SK-N-SH (cell line): ENCODE results near the gene OR51B2.

Experiments used
- FOSL2 ChIP-seq: IDR thresholded peaks from 2 replicates; pipeline ENCODE4 v1.4.0; 2012; ENCODE audit warnings: low read depth, mild to moderate bottlenecking, moderate library complexity, borderline replicate concordance
- TCF12 ChIP-seq: IDR thresholded peaks from 2 replicates; pipeline ENCODE4 v1.4.0; 2012
- TF ChIP-seq, protein P1 (sequence below): fragments of 200-600 bp; sonication (generic); IDR thresholded peaks from 2 replicates; pipeline ENCODE4 v1.6.1; 2017; ENCODE audit warnings: antibody characterized with exemption, mild to moderate bottlenecking, moderate library complexity
- TF ChIP-seq, protein P2 (sequence below): IDR thresholded peaks from 2 replicates; pipeline ENCODE4 v1.6.1; 2012; ENCODE audit warnings: mild to moderate bottlenecking, low read depth, low read length, moderate library complexity

DNA sequence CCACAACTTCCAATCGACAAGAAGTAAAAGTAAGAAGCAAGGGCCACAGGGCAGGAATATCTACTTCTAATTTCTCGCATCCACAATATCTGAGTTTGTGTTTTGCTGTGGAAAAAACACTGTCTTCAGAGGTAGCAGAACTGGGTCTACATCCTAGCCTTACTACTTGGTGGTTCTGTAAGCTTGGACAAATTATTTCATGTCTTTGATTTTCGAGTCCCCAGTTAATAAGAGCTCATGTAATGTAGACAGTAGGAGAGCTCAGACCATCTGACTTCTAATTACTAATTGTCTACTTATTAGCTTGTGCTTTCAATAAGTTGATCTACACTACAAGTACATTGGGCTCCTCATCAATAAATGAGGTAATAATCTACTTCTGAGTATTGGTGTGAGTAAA is 41.0 kb downstream of the OR51B2 start:
- TF ChIP-seq, protein P1, sequence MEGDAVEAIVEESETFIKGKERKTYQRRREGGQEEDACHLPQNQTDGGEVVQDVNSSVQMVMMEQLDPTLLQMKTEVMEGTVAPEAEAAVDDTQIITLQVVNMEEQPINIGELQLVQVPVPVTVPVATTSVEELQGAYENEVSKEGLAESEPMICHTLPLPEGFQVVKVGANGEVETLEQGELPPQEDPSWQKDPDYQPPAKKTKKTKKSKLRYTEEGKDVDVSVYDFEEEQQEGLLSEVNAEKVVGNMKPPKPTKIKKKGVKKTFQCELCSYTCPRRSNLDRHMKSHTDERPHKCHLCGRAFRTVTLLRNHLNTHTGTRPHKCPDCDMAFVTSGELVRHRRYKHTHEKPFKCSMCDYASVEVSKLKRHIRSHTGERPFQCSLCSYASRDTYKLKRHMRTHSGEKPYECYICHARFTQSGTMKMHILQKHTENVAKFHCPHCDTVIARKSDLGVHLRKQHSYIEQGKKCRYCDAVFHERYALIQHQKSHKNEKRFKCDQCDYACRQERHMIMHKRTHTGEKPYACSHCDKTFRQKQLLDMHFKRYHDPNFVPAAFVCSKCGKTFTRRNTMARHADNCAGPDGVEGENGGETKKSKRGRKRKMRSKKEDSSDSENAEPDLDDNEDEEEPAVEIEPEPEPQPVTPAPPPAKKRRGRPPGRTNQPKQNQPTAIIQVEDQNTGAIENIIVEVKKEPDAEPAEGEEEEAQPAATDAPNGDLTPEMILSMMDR, result no peak
- TF ChIP-seq, protein P2, sequence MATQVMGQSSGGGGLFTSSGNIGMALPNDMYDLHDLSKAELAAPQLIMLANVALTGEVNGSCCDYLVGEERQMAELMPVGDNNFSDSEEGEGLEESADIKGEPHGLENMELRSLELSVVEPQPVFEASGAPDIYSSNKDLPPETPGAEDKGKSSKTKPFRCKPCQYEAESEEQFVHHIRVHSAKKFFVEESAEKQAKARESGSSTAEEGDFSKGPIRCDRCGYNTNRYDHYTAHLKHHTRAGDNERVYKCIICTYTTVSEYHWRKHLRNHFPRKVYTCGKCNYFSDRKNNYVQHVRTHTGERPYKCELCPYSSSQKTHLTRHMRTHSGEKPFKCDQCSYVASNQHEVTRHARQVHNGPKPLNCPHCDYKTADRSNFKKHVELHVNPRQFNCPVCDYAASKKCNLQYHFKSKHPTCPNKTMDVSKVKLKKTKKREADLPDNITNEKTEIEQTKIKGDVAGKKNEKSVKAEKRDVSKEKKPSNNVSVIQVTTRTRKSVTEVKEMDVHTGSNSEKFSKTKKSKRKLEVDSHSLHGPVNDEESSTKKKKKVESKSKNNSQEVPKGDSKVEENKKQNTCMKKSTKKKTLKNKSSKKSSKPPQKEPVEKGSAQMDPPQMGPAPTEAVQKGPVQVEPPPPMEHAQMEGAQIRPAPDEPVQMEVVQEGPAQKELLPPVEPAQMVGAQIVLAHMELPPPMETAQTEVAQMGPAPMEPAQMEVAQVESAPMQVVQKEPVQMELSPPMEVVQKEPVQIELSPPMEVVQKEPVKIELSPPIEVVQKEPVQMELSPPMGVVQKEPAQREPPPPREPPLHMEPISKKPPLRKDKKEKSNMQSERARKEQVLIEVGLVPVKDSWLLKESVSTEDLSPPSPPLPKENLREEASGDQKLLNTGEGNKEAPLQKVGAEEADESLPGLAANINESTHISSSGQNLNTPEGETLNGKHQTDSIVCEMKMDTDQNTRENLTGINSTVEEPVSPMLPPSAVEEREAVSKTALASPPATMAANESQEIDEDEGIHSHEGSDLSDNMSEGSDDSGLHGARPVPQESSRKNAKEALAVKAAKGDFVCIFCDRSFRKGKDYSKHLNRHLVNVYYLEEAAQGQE, result no peak
- TF ChIP-seq TCF12 (no peak), FOSL2 (no peak)
